ENCODE results near the gene CIRBP.
"Not testable (repeated sequence)": the region's sequence is repeated elsewhere in the genome, so short reads cannot be mapped to it uniquely, and the experiment has no call there.

The CIRBP gene

GRCh38 chr19:1305354-1305753 lies 36.2 kb downstream of the CIRBP start:
- DNase-seq: not testable (repeated sequence)

- no peak for DNase-seq
Measured at GRCh38 chr19:1307320-1307719, 38.2 kb downstream of the CIRBP start.

DNA sequence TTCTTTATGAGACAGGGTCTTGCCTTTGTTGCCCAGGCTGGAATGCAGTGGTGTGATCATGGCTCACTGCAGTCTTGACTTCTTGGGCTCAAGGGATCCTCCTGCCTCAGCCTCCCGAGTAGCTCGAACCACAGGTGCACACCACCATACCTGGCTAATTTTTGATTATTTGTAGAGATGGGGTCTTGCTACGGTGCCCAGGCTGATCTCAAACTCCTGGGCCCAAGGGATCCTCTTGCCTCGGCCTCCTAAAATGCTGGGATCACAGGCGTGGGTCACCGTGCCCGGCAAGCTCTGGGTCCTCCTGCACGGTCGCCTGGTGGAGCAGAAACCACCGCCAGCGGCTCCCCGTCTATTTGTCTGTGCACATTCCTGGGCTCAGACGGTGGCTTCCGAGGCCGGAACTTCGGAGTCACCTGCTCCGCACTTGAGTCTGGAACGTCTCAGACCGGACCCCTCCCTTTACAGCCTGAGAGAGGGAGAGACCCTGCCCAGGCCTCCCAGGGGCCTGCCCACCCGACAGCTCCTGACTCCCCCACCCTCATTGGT lies 38.7 kb downstream of the CIRBP start:
- DNase-seq: no peak

DNA sequence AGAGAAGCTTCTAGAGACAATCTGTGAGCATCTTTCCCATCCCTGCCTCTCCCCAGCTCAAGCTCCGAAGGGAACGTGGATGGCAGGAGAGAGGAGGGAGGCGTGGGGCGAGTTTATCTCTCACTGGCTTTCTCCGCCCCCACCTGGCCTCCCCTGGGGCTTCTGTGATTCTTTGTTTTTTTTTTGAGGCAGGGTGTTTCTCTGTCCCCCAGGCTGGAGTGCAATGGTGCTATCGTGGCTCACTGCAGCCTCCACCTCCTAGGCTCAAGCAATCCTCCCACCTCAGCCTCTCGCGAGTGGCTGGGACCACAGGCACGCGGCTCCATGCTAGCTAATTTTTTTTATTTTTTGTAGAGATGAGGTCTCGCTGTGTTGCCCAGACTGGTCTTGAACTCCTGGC lies 39.6 kb downstream of the CIRBP start:
- no peak for DNase-seq

- no peak for DNase-seq
Measured at GRCh38 chr19:1309977-1310852, 41.1 kb downstream of the CIRBP start.

DNA sequence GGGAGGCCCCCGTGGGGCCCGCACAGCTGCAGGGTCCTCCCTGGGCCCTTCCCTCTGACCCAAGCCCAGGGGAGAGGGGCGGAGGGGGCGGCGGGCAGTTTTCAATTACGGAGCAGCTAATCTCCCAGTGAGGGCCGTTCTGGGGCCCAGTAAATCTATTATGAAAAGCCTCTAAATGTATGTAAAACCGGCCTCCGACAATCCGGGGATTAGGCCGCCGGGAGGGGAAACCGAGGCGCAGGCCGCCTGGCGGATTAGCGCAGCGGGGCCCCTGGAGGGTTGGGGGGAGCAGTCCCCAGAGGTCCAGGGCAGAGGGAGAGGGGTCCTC lies 41.7 kb downstream of the CIRBP start:
- no peak for DNase-seq

DNA sequence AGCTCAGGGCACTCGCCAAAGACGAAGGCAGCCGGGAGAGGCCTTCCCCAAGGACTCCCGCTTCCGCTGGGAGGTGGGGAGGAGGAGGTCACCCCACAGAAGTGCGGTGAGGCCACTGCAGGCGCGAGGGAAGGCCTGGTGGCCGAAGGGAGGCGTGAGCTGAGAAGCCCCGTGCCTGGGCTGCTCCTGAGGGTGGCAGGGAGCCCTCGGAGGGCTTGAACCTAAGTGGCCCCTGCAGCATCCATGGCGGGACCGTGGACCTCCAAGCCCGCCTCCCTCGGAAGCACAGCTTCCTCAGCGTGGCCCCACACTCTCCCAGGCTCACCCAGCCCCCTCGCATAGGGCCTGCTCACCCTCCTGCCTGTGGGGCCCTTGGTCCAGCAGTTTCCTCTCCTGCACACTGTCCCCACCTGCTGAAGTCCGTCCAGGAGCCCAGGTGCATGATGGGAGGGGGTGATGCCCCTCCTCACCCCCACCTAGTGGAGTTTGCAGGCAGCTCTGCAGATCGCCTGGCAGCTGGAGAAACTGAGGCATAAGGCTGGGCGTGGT lies 42.5 kb downstream of the CIRBP start:
- no peak for DNase-seq

DNA sequence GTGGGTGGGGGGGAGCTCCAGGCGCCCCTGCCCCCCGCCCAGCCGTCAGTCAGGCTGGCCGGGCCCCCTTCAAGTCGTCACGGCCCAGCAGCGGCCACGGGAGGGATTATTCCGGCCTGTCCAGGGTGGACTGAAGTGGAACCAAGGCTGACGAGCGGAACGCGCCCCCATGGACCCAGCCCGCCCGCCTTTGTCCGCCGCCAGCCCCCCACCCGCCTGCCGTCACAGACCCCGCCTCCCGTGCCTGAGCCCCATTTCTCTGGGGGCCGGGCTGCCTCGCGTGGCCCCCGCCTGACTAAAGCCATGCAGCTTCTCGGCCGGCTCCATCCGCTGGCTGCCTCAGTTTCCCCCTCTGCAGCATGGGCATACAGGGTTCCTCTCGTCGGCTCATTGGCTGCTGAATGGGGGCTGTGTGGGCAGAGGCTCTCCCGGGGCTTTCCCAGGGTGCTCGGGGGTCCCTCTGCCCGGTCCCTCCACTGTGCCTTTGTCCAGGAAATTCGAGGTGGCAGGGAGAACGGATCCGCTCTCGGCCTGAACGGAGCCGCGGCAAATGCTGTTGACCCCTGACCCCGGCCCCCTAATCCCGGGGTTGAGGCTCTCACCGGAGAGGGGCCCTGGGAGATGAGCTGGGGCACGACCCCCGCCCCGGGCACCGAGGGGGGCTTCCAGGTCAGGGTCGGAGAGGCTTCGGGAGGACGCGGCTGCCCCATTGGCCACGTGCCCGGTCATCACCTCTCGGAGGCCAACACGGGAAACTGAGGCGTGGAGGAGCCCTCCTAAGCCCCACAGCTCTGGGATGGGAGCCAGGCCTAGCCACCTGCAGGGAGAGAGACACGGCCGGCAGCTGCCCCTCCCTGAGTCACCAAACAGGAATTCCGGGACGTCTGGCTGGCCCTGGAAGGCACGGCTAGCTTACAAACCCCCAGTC lies 43.9 kb downstream of the CIRBP start:
- DNase-seq: no peak

- DNase-seq: no peak
Measured at GRCh38 chr19:1313695-1314613, 44.8 kb downstream of the CIRBP start.

- peak in 51 of 58 donors; percentile 4 to 69 (median 36) for DNase-seq
Measured at GRCh38 chr19:1315470-1316166, 46.5 kb downstream of the CIRBP start.

DNA sequence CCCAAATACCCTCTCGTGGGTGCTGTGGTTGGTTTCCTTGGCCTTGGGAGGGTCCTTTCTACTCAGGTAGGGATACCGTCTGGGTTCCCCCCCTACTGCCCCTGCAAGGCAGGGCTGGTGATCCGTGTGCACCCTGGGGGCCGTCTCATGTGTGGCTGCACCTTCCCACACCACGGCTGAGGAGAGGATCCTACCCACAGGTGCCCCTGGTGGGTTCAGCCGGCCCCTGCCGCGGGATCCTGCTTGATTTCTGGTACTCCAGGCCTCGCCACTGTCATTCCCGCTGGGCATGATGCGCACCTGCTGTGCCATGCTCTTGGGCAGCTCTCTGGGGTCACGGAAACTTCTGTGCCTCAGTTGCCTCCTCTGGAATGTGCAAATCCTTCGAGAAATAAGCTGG lies 47.3 kb downstream of the CIRBP start:
- DNase-seq: no peak

- DNase-seq: no peak
Measured at GRCh38 chr19:1317274-1318003, 48.3 kb downstream of the CIRBP start.

DNA sequence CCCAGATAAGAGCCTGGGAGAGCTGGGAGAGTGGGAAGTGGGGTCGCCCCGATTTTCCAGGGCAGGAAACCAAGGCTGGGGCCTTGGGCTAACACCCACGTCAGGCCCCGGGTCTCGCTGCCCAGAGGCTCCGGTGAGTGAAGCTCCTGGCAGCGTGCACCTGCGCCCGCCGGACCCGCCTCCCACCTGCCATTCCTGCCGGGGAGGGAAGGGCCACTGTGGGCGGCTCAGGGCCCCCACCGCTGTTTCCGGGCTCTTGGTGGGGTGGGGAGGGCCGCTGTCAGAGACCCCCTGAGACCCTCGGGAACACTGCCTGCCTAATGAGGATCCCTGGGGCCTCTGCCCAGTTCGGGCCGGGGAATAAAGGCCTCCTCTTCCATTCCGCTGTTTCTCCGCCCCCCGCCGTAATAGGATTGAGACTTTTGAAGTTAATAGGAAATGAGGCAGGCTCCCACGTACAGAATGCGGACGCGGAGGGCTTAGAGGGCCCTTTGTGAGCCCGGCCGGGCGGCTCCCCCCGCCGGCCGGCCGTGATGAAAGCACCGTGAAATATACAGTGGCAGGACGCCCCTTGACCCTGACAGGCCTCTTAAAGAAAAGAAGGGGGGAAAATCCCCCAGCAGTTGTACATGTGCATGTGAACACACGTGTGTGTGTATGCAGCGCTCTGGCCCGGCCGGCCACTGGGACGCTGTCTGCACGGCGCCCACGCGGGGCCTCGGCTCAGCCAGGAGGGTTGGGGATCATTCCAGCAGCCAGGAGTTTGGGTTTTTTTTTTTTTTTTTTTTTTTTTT lies 49.7 kb downstream of the CIRBP start:
- DNase-seq: no peak

DNA sequence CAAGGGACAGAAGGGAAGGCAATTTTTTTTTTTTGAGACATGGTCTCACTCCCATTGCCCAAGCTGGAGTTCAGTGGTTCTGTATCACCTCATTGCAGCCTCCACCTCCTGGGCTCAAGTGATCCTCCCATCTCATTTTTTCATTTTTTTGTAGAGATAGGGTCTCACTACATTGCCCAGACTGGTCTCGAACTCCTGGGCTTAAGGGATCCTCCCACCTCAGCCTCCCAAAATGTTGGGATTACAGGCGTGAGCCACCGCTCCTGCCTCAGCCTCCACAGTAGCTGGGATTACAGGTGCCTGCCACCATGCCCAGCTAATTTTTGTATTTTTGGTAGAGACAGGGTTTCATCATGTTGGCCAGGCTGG lies 51.1 kb downstream of the CIRBP start:
- DNase-seq: not testable (repeated sequence)

DNA sequence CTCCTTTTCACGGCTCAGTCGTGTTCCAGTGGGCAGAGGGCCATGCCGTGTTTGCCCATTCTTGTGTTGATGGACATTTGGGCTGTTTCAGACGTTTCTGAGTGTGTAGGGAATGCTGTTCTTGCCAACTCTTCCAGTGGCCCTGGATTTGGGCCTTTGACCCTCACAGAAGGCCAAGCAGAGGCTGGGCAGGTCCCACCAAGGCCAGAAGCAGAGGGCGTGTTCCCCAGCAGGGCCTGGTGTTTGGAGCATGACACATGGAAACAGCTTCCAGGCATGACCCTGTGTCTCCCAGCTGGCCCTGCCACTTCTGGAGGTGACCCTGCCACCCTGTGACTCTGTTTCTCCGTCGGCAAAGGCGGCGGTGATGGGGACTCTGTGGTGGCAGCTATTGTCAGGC lies 52.4 kb downstream of the CIRBP start:
- DNase-seq: no peak

GRCh38 chr19:1322198-1322981 lies 53.3 kb downstream of the CIRBP start:
- DNase-seq: no peak

DNA sequence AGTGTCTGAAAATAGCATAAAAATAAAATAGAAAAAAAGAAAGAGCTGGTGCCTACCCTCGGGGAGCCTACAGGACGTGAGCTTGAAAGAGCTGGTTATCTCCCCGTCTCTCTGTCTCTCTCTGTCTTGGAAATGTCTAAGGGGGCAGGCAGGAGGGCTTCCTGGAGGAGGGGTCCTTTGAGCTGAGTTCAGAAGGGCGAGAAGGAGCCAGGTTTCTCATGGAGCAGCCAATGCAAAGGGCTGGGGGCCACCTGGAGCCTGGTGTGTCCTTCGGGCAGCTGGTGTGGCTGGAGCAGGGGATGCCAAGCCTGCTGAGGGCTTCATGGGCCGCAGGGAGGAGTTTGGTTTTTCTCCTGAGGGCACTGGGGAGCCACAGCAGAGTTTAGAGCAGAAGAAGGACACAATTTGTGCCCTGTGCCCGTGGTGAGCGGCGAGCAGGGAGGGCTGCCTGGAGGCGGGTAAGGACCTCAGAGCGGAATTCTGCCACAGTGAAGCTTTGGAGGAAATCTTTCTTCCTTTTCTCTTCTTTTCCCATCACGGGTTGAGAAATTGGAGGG lies 55.2 kb downstream of the CIRBP start:
- DNase-seq: no peak
